SIG-M5 (cell line): ENCODE data around the gene MSRB3.
"Not testable (repeated sequence)": the region's sequence is repeated elsewhere in the genome, so short reads cannot be mapped to it uniquely, and the experiment has no call there.

Experiments
- DNase-seq: peaks from one replicate; lab custom pipeline; 2025; lab: John Stamatoyannopoulos, UW

Gene MSRB3

GRCh38 chr12:65292241-65292640, 13.8 kb downstream of the MSRB3 start:
- no peak for DNase-seq

GRCh38 chr12:65293735-65294134, 15.3 kb downstream of the MSRB3 start:
- DNase-seq, result no peak

GRCh38 chr12:65294641-65295262, 16.3 kb downstream of the MSRB3 start:
- no peak for DNase-seq

GRCh38 chr12:65296508-65297265, 18.2 kb downstream of the MSRB3 start:
- no peak for DNase-seq

- no peak for DNase-seq
Measured at GRCh38 chr12:65300097-65300496, 21.6 kb downstream of the MSRB3 start.

GRCh38 chr12:65300679-65301349, 22.3 kb downstream of the MSRB3 start:
- DNase-seq, result no peak

- DNase-seq, result no peak
Measured at GRCh38 chr12:65302891-65303290, 24.4 kb downstream of the MSRB3 start.

GRCh38 chr12:65305346-65305950, 27.0 kb downstream of the MSRB3 start:
- DNase-seq, result no peak

GRCh38 chr12:65306366-65307168, 28.1 kb downstream of the MSRB3 start:
- DNase-seq, result no peak

GRCh38 chr12:65307169-65307501, 28.7 kb downstream of the MSRB3 start:
- DNase-seq, result no peak

DNA sequence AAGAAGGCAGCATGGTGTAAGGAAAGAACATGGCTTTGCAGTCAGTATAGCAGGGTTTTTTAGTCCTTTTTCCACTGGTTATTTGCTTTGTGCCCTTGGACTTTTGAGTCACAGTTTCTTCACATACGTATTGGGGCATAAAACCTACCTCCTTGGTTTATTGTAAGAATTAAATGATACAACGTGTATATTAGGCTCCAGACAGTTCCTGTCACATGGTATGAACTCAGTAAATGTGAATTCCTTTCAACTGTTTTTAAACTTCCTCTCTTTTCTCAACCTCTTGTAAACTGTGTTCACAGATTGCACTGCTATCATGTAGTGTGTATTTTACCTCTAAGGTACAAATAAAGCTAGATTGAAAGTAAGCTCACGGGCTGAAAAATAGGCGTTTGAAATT, 29.5 kb downstream of the MSRB3 start:
- no peak for DNase-seq

GRCh38 chr12:65308601-65309071, 30.2 kb downstream of the MSRB3 start:
- no peak for DNase-seq

- no peak for DNase-seq
Measured at GRCh38 chr12:65311260-65311659, 32.8 kb downstream of the MSRB3 start.

DNA sequence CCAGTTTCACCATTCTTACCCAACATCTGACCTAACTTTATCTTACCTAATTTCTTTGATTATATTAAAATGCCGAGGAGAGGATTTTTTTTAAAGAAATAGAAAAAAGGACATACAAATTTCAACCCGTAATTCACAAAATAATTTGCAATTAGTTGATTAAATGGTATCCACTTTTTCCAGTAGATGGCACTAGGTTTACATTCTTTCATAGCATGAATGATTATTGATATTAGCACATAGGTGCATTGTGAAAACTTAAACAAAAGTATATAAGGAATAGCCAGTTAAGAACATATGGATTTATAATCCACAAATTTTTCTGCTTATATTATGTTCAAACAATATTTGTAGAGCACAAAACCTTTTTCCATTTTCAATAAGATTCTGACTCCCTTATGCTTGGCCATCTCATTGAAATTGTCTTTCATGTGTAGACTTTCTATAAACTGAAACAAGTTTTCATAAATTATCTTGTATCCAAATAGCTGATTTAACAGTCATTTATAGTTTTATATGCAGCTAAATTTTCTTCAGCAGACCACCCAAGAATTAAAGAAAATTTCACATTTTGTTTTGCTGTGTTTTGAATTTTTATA, 35.3 kb downstream of the MSRB3 start:
- DNase-seq, result no peak

DNA sequence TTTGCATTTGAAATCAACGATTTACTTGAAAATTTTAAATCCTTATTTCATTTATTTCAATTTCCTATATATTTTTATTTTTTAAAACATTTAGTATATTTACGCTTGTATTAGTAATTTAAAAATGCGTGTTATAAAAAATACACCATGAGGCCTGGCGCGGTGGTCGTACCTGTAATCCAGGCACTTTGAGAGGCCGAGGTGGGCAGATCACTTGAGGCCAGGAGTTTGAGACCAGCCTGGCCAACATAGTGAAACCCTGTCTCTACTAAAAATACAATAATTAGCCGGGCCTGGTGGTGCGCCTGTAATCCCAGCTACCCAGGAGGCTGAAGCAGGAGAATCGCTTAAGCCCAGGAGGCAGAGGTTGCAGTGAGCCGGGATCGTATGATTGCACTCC, 36.8 kb downstream of the MSRB3 start:
- not testable (repeated sequence) for DNase-seq

- DNase-seq, result no peak
Measured at GRCh38 chr12:65318186-65318685, 39.8 kb downstream of the MSRB3 start.

DNA sequence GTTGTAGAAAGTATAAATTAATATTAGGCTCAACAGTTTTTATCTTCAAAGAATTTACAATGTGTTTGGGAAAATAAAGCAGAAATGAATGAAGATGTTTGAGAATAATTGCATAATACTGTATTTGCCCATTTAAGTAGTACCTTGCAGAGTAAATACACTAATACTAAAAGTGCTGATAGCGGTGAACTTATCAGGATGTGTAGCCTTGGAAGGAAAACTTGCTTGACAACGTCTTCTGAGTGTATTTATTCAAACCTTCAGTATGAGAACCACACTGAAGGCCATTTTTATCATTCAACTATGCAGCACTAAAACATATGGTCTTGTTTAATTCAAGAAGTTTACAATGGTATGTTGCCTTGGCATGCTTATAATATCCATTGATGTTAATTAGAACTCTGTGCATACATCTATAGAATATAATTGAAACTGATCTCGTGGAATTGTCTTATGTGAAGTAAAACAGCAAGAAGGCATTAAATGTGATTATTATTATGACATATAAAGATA, 41.3 kb downstream of the MSRB3 start:
- no peak for DNase-seq

- no peak for DNase-seq
Measured at GRCh38 chr12:65323070-65323469, 44.6 kb downstream of the MSRB3 start.

GRCh38 chr12:65324056-65324455, 45.6 kb downstream of the MSRB3 start:
- no peak for DNase-seq

- DNase-seq, result no peak
Measured at GRCh38 chr12:65324551-65324950, 46.1 kb downstream of the MSRB3 start.

- DNase-seq, result no peak
Measured at GRCh38 chr12:65325183-65325582, 46.7 kb downstream of the MSRB3 start.
